GM18517 (cell line): ENCODE data around the gene SLC9C2.
"Not testable (repeated sequence)": the region's sequence is repeated elsewhere in the genome, so short reads cannot be mapped to it uniquely, and the experiment has no call there.

Source experiments
- ATAC-seq: cut with Tn5 transposase; IDR thresholded peaks from one replicate; pipeline ENCODE4 v1.9.1; 2021; ENCODE audit warnings: mild to moderate bottlenecking, moderate library complexity; ENCODE audit not compliant: unreplicated experiment

SLC9C2 gene

GRCh38 chr1:173590557-173590956 is 12.3 kb downstream of the SLC9C2 start:
- ATAC-seq = no peak

- no peak for ATAC-seq
Observed at GRCh38 chr1:173581383-173582079, 21.3 kb downstream of the SLC9C2 start.

GRCh38 chr1:173580658-173581057 is 22.2 kb downstream of the SLC9C2 start:
- no peak for ATAC-seq

DNA sequence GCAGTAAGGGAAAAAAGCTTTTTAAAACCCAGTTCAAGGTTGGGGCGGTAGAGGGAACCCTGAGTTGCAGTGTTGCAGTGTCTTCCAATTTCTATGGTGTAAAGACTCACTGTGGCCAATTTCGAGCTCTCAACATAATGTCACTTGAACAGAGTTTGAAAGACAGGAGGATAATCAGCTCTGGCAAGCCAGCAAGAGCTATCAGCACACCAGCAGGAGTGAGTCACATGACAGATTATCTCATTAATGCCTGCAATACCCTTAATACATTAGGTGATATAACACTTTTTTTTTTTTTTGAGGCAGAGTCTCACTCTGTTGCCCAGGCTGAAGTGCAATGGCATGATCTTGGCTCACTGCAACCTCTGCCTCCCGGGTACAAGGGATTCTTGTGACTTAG is 22.8 kb downstream of the SLC9C2 start:
- no peak for ATAC-seq

GRCh38 chr1:173573596-173573995 is 29.3 kb downstream of the SLC9C2 start:
- no peak for ATAC-seq

GRCh38 chr1:173572201-173572873 is 30.5 kb downstream of the SLC9C2 start:
- no peak for ATAC-seq

GRCh38 chr1:173570370-173571007 is 32.4 kb downstream of the SLC9C2 start:
- no peak for ATAC-seq

DNA sequence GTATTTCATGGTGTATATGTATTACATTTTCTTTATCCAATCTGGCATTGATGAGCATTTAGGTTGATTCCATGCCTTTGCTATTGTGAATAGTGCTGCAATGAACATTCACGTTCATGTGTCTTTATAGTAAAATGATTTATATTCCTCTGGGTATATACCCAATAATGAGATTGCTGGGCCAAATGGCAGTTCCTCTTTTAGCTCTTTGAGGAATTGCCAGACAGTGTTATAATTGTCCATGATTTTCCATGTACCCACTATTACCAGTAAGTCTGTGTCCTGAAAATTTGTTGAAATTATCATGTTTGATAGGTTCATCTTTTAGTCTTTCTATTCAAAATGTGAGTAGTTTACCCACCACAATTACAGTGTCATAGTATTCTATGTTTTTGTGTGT is 34.4 kb downstream of the SLC9C2 start:
- no peak for ATAC-seq

- not testable (repeated sequence) for ATAC-seq
Observed at GRCh38 chr1:173563846-173564245, 39.0 kb downstream of the SLC9C2 start.

DNA sequence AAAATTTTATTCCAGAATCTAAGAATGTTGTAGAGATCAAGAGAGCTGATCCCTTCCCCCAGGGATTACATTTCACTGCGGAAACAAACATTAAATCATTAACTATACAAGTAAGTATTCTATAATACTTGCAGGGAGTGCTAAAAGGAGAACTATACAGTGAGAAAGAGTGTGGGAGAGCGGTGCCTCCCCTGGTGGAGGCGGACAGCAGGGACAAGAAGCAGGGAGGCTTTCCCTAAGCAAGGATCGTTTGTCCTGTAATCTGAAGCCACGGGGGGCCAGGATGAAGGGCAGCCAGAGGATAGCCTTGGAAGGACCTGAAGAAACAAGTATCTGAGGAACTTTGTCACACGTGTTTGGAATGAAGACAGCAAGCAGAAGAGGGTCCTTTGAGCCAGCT is 40.1 kb downstream of the SLC9C2 start:
- ATAC-seq = no peak

DNA sequence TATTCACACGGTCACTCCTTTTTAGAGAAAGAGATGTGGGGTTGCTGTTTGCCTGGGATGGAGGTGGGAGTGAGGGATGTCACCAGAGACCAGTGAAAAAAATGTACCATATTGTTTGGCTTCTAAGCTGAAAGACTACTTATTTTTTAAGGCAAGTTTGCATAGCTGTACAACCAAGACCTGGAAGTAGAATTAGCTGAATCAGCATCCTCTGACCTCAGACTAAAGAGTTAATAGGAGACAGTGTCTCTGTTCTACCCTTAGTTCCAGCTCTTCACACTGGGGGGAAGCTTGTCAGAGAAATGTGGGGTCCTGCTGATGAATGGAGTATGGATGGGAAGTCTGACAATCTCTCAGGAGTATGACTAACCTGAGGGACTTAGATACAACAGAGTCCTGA is 41.6 kb downstream of the SLC9C2 start:
- ATAC-seq = no peak

GRCh38 chr1:173560285-173560880 is 42.5 kb downstream of the SLC9C2 start:
- ATAC-seq = no peak

DNA sequence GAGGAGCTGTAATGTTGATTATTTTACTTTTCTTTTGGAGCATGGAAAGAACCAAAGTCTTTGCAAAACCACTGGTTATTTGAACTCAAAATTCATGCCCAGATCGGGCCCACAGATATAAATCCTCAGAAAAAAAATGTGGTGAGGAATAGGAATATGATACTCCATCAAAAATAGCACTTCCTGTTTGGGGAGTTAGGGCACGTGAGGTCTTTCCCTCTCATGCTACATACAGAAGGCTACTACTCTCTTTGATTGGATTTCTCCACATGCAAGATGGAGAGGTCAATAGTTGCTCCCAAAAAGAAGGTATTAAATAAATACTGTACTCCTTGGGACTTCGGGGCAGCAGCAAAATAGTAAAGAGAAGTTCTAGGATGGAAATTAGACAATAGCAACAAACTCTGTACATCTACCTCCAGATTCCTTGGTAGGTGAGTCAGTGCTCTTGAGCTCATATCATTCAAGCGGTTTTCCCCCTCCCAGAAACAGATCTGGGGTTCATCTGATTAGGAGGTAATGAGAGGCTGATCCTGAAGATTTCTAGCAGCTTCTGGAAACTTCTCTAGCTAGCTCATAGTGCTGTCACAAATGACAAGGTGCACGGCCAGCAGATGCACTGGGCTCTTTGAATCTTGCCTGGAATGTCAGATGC is 47.1 kb downstream of the SLC9C2 start:
- no peak for ATAC-seq

GRCh38 chr1:173554541-173555250 is 48.2 kb downstream of the SLC9C2 start:
- ATAC-seq = no peak

DNA sequence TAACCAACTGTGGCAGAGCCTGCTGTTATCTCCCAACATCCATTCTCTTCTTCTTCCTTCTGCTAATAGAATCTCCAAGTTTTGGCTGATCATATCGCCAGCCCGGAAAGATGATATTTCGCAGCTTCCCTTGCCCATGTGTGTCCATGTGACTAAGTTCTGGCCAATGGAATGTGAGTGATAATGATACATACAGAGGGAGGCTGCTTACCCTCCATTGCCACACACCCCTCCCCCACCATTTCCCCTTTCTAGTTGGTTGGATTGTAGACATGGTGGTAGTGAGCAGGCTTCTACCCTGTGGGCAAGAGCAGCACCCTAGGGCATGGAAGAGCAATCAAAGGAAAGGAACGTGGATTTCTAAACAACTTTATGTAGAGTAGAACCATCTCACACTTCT is 48.8 kb downstream of the SLC9C2 start:
- ATAC-seq = no peak

GRCh38 chr1:173553312-173553711 is 49.6 kb downstream of the SLC9C2 start:
- ATAC-seq = no peak

DNA sequence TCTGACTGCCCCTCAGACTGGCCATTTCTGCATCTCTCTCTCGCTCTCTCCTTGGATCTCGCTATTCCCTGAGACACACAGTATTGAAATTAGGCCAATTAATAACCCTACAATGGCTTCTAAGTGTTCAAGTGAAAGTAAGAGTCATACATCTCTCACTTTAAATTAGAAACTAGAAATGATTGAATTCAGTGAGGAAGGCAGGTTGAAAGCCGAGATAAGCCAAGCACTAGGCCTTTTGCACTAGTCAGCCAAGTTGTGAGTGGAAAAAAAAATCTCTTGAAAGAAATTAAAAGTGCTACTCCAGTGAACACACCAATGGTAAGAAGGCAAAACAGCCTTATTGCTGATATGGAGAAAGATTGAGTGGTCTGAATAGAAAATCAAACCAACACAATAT is 51.2 kb downstream of the SLC9C2 start:
- no peak for ATAC-seq

GRCh38 chr1:173549813-173550212 is 53.1 kb downstream of the SLC9C2 start:
- no peak for ATAC-seq

GRCh38 chr1:173545688-173546087 is 57.2 kb downstream of the SLC9C2 start:
- no peak for ATAC-seq

GRCh38 chr1:173536223-173536622 is 66.6 kb downstream of the SLC9C2 start:
- no peak for ATAC-seq

GRCh38 chr1:173532237-173532636 is 70.6 kb downstream of the SLC9C2 start:
- no peak for ATAC-seq
